Inflammatory macrophage treated with lipopolysaccharide for 1 hour (primary cell): ENCODE results near the gene ADAMTS12.

ENCODE experiments used
- DNase-seq, 2 donors: peaks; one replicate each; pipeline ENCODE4 v3.0.0-alpha.2; 2020 to 2022

ADAMTS12 gene

DNA sequence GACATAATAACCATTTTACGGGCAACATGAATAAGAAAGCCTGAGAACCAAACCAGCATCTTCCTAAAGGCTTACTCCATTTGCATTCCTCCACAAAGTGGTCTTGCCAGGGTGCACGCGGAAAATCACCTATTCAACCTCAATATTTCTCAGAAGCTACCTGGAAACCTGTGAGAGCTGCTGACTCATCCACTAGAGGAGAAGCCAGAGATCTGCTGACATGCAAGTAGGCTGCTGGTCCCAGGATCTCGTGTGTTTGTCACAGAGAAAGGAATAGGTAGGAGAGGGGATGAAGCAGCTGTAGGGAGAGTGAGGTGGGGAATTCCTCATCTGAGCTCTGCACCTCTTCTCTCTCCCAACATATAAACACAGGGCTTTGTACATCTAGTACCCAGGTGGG lies 138.1 kb downstream of the ADAMTS12 start:
- DNase-seq = no peak

DNA sequence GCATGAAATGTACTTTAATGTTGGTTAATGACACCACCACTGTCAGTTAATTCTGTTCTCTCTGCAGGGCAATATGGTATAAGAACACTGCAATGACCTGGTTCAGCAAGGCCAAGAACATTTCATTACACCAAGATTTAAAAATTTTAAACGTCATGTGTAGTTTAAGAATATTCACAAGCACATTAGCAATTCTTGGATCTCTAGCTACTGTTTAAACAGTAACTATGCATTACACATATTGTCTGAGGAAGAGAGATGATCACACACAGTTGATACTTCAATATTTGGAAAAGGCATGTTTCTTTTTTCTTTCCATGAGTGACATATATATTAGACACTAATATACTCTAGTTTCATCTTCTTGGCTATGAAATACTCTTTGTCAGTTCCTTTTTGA lies 143.0 kb downstream of the ADAMTS12 start:
- DNase-seq = no peak

DNA sequence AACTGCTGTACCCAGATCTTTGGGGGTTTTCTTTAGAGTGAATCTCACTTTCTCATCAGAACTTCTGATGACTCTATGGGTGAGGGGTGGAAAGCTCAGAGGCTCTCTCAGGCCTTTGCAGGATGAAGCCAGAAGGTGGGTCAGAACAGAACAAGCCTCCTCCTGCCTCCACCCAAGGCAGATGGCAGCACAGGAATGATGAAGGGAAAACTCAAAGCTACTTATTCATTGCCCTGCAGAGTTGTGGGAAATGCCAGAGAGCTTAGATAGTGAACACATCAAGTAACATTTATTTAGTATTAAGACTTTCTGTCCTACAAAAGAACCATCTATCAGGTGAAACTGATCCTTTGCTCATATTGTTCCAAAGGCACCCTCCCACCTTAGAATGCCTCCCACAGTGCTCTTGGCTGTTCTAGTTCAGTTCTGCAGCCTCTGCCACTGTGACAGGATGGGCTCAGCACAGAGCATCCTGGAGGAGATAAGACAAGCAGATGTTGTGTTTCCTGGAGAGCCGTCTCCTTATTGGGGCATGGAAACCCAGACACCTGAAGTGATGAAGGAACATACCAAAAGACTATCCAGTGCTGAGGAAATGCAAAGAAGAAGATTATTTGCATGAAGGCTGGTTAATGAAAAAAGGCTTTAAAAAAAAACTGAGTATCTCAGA lies 146.6 kb downstream of the ADAMTS12 start:
- DNase-seq = no peak

DNA sequence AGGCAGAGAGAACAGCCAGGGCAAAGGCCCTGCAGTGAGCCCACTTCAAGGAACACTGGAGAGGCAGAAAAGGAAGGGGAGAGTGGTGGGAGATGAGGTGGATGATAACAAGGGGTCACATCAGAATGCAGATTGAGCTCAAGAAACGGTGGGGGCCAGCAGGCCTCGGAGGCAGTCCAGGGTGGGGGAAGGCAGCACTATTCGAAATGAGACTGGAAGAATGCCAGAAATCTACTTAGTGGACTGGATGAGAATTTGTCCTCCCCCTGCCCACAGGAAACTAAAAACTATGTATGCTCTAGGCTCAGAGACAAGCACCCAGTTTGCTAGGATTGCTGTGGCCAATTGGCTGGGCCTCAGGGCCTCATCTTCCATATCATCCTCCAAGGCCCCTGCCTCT lies 148.7 kb downstream of the ADAMTS12 start:
- no peak for DNase-seq

DNA sequence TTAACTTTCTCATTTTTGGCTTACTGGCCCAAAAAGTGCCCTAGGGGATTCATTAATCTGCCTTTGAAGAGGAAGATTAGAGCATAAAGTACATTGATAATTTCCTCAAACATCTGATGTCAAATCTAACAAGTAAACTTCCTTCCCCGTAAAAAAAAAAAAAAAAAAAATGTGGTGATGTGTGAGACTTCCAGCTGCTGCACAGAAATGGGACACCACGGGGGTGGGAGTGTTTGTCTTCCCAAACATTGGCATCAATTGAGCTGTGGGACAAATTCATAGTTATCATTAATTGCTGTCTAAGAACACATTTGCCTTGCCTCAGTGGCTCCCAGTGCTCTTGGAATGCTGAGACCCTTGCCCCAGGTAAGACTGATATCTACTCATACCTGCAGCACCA lies 149.6 kb downstream of the ADAMTS12 start:
- no peak for DNase-seq

DNA sequence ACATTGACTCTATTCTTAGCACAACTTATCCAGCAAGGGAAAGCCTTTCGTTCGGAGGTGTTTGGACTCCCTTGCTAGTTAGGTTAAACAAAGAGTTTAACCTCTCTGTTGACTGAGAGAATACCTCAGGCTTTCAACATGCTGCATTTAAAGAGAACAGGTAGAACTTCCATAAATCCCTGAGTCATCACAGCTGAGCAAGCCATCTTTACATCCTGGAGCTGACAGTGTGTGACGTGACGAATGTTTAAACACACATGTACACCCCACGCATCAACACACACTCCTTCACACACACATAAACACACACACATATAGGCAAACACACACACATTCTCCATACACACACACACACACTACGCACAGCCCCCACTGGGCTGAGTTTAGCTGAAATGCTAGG lies 152.8 kb downstream of the ADAMTS12 start:
- DNase-seq = no peak

DNA sequence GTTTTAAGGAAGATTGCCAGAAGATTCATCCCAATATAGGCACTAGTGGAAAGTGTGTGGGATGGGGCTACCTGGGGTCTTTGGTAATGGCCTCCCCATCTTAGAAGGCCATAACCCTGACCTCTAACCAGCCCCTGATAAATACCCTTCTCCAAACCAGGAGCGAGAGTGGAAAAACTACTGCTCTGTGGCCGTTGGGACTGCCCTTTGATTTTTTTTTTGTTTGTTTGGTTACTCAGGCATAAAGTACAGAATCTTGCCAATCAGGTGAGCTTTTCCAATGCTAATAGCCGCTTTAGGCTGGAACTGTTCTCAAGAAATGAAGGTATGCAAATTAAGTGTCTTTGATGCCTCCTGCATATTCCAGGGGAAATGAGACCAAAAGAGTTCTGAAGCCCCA lies 153.7 kb downstream of the ADAMTS12 start:
- no peak for DNase-seq

DNA sequence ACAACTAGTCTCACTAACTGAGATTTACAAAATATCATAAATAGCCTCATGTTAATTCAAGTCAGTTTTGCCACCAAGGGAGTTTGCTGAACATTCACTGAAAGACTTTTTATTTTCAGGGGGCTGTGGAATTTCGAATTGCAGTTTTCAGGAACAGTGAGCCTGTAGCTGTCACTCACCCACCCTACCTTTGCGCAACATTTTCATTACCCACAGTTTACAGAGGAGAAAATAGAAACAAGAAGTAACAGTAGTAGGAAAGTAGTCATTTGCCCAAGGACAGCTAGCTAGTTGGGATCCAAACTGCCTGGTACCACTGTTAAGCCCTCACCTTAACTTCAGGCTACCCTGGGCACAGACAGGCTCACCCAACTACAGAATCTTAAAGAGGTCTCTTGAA lies 154.1 kb downstream of the ADAMTS12 start:
- DNase-seq = no peak

DNA sequence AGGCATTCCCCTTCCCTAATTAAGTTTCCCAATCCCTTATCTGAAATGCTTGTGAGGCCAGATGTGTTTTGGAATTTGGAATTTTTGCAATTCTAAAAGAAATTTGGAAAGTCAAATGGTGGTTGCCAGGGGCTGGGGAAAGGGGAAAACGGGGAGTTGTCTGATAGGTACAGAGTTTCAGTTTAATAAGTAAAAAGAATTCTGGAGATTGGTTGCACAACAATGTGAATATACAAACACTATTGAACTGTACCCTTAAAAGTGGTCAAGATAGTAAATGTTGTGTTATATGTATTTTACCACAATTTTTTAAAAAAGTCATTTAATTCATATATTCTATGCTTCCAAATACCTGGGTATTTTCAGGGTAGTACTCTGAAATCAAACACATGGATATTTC lies 154.5 kb downstream of the ADAMTS12 start:
- DNase-seq = no peak

DNA sequence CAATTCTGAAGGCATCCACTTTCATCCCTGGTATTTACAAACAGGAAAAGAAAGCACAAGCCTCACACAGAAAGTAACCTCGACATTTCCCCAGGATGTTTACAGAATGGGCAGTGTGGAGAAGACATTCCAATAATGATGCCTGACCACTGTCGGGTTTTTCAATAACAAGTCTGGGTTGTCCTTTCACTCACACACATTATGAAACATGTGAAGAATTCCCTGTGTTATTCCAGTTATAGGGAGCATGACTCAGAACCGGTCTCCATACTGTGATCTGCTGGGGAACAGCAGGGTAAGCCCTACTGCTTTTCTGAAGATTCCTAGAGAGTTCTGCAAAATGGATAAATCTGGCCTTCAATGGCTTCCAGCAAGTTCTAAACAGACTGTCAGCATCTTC lies 155.3 kb downstream of the ADAMTS12 start:
- DNase-seq = no peak

DNA sequence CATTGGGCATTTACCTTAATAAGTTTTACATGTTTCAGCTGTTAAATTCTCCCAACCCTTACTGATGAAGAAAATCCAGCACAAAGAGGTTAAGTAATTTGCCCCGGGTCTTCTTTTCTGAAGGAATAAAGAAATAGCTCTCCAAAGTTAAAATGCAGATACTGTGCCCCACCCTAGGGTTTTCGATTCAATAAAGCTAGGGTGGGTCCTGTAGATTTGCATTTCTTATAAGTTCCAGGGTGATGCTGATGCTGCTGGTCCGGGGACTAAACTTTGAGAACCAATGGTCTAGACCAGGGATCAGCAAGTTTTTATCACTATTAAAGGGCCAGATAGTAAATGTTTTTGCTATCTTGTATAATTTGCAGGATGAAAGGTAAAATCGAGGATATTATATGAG lies 156.7 kb downstream of the ADAMTS12 start:
- no peak for DNase-seq

DNA sequence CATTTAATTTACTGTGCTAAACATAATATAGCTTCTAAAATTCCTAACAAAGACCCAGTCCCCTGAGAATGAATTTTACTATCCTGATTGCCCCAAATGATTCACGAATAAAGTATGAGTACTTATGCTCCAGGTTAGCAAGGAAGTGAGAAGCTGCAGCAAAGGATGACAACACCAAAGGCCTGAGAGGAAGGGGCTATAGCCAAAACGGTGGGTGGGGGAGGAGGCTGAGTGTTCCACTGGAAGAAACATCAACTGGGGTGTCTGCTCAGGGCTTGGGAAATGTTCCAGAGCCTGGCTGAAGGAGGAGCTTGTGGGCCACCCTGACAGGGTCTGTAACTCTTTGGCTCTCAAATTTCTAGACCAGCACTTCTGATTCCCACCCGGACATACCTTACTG lies 157.3 kb downstream of the ADAMTS12 start:
- DNase-seq = no peak

DNA sequence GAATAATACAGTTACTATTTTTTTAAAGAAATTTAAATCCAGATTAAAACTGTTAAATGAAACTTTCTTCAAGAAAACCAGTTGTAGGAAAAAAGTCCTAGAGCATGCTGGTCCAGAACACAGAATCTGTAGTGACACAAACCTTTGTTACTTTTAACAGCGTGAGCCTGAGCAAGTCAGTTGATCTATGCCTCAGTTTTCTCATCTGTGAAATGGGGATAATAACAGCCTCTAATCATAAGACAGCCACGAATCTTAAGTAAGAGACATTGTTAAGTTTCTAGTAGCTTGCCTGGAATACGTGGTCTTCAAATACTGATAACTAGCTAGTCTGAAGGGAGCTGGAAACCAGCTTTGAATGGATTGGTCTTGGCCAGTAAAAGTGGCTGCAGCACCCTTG lies 158.6 kb downstream of the ADAMTS12 start:
- no peak for DNase-seq

DNA sequence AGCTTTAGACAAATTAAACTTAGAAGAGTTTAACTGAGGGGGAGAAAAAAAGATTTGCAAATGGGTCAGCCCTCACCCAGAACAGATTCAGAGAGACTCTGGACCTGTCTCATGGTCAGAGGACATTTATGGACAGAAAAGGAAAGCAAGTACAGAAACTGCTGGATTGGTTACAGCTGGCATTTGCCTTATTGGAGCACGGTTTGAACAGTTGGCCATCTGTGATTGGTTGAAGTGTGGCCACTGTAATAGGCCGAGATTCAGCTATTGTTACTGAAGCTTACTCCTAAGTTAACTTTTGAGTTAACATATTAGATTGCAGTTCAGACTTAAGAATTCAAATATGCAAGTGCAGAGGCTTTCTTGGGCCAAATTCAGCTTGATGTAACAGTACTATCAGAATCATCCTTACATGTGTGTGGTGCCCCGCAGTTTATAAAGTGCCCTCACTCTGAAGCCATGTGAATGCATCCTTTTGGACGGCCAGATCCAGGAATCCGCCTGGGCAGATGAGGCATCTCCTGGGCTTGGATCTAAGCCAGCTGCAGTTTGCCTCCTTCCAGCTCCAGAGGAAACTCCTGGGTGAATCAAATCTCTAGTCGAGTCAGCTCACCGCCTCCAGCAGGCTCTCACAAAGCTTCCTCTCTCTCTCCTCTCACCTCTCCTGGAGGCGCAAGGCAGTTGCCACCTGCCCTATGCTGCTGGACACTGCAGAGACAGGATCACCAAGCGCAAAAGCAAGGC lies 165.2 kb downstream of the ADAMTS12 start:
- no peak for DNase-seq

DNA sequence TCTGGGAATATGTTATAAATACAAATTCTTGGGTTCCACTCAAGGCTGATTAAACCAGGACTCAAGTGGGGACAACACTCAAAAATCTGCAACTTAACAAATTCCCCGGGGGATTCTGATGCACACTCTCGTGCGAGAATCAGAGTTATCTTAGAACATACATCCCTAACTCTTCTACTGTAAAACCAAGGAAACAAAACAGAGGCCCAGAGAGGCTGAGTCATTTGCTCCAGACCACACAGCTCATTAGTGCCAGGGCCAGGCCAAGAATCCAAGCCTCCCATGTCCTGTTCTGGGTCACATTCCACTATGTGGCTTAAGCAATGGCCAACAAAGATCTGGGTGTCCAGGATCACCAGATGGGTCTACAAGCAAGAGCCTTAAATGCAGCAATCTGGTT lies 166.0 kb downstream of the ADAMTS12 start:
- DNase-seq = no peak

DNA sequence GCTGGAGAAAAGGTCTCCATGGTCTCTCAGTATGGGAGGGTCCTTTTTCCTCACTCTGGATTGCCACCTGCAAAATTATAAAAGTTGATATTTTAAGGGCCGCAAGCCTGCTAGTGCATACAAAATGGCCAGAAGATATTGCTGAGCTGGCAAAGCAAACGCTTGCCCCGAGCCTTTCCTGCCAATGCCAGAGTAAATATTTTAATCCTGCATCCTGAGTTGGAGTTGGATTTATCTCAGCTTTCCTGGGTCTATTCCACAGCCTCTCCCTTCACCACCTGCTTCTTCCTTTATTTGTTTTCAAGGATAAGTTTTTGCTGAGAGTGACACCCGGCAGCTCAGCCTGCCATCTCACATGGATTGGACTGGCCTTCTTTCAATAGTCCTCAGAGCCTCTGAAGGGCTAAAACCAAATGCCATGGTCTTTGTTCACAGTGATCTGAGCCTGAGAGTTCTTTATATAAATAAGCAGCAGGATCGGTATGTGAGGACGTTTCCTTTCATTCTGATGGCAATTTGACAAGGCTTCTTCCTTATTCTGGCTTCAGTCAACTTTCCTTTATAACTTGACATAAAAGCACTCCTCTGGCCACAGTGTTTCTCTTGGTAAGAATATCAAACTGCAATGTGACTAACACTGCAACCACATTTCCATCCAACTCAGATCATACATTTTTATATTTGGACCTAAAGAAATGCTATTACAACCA lies 170.1 kb downstream of the ADAMTS12 start:
- DNase-seq = no peak

DNA sequence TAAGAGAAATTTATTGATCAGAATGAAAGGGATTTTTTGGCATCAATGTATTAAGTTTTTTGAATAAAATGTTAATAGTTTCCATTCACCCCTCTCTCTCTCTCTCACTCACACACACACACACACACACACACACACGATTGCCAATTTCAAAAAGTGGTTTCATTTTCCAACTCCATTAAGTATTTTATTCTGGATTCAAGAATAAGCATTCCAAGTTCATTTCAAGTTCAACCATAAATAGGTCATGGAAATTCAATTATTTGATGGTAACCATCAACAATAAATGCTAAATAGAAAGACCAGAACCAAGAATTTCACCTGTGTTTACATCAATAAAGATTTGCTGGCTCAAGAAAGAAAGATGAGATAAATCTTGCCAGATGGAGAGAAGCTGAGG lies 171.6 kb downstream of the ADAMTS12 start:
- no peak for DNase-seq

DNA sequence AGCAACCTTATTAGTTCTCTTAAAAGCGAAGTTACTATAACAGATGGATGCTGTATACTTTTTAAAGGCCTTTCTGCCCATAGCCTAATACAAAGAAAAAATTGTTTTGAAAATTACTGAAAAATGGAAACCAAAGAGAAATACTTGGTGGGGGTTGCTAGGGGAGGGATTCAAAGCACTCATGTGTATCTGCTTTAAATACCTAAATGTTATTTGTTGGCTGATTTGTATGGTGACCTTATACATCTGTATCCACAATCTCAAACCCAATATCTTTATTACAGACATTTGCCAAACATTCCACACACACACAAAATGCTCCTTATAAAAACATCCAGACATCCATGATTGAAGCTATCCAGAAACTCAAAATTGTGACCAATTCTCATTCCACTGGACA lies 172.0 kb downstream of the ADAMTS12 start:
- no peak for DNase-seq

DNA sequence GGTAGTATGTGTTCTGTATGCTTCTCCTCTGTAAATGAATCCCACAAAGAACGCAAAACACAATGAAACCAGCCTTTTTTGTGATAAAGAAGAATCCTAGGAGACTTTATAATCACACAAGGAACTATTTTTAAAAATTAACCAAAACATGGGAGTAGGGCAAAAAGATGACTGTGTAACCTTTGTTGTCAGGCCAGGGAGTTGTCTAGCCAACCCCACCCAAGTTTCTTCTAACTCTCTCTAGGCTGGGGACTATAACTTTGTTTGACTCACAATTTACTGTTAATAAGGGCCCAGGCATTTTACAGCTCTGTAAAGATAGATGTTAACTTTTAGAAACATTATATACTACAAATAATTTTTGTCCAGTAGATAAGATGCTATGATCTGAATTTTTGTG lies 176.1 kb downstream of the ADAMTS12 start:
- DNase-seq = no peak

DNA sequence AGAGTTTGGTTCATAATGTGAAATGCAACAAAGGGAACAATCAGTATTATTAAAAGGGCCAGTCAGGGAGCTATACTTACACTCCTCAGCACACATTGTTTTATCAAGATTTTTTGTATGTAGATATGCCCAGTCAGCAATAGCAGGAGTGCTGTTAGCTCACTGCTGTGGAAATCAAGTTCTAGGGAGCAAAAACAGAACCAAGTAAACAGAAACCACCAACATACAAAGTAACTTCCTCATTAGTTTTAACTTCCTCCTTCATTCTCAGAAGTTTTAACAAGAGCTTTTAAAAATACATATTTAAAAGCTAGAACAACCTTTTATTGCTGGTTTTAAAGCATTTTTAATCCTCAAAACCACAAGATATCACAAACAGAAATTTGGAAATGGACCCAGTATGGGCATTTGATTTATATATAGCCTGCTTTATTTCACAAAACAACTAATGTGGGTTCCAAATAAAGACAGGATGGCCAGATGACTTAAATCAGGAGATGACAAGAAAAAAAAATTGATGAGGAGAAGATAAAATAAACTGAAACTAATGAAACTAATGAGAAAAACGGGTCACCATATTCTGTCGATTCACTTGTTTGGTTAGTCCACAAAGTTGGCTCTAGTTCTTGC lies 178.5 kb downstream of the ADAMTS12 start:
- DNase-seq = peak in 1 of 2 donors; percentile 2

DNA sequence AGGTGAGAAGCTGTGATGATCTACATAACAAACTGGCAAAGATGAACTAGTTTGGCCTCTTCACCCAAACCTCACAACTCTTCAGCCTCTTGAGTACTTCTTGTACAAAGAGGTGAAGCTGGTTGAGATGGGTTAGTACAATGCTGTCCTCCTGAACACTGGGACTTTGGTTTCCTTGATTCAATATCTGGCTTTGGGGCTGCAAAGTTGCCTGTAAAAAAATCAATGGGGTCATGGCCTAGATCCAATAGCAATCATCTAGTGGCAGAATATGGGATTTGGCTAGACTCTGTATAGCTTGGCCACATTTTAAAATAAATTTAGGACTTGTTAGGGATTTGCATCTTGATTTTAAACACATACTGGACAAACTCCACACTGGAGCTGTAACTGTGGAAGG lies 179.1 kb downstream of the ADAMTS12 start:
- no peak for DNase-seq

DNA sequence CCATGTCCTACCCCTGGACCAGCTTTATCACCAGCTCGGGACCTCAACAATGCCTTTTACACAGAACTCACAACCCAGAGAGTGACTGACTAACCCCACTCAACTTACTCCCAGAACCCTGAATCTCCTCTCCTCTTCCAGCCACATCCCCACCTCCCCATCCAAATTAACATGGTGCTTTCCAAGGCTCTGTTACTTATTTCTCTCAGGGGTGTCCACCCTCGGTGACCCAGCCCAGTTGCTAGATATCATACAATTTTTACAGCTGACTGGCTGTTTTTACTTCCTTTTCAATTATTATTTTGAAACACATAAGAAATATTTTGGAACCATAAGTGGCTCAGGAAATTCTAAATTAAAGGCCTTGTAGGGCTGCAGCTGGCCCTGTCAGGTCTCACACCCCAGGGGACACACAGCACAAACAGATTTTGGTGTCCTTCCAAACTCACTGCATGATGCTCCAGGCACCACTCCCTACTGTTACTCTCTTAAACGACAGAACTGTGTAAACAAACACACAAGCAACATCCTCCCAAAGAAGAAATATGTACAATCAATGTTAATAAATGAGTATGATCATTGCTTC lies 180.6 kb downstream of the ADAMTS12 start:
- no peak for DNase-seq

DNA sequence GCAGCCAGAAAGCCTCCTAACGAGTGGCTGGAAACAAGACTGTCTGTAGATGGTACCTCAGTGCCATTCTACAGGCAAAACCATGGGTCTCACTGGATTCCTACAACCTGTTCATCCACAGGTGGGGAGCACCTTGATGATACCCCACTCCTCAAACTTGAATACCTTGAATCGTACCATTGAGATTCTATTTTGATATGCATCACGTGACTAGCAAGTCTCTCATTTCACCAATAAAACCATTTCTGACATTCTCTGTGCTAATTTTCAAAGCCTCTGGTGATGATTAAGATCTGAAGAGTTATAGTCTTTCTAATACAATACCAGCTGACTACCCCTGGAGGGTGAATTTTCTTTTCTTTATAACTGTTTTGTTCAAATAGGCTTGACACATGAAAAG lies 188.9 kb downstream of the ADAMTS12 start:
- no peak for DNase-seq
